HCT116 (cell line): Measurements from ENCODE around the gene APOB. TPM values are rescaled to one million over a fixed set of nuclear protein-coding genes. Genes with fewer than 3 reads are reported as not detected.
A peak's percentile ranks its signal among the peaks of the same experiment; 100 is the strongest.

Source experiments
- ATAC-seq: fragments of 200-7000 bp; cut with Tn5 transposase; 2 replicates; pipeline ENCODE4 v1.9.1; 2020; ENCODE audit warnings: mild to moderate bottlenecking, moderate library complexity
- BruUV-seq: library from RNA; stranded (reverse); fragments of 400-500 nt; replicated peaks from 2 replicates; lab custom pipeline; 2021; lab: Mats Ljungman, UMichigan
- CTCF ChIA-PET: fragments of 300-600 bp; sonication (Branson Sonifier 250); formaldehyde crosslinking; loops from one replicate; lab custom pipeline; 2021; ENCODE audit warnings: antibody characterized with exemption; lab: Charles Lee
- POLR2A ChIA-PET: fragments of 300-600, 350-600 bp; sonication (Branson Sonifier 250); formaldehyde crosslinking; loops from one replicate; lab custom pipeline; 2021; ENCODE audit warnings: antibody characterized with exemption; lab: Charles Lee
- RAD21 ChIA-PET, 2 experiments: fragments of 300-600 bp; sonication (Branson Sonifier 250); formaldehyde crosslinking; loops; one replicate each; lab custom pipeline; 2023; ENCODE audit warnings: low total read pairs in 2 of 2; ENCODE audit not compliant: uncharacterized antibody in 2 of 2, unreplicated experiment in 2 of 2, low non-redundant PET in 1 of 2; lab: Charles Lee
- DNase-seq: peaks from one replicate; pipeline ENCODE4 v3.0.0-alpha.2; 2010; ENCODE audit warnings: low read depth, low spot score
- H2AFZ ChIP-seq: fragments of 200-600 bp; shearing (Covaris generic), sonication (generic); 2 replicates; pipeline ENCODE4 v1.6.1; 2017; ENCODE audit warnings: low read depth, mixed run types, mixed read lengths, antibody characterized with exemption, low read length; ENCODE audit not compliant: poor library complexity, severe bottlenecking
- H3K27ac ChIP-seq: 2 replicates; pipeline ENCODE4 v1.5.1; 2012; ENCODE audit warnings: low read depth, low read length
- H3K27me3 ChIP-seq: fragments of 200-600 bp; sonication (generic); 2 replicates; pipeline ENCODE4 v1.6.1; 2016; ENCODE audit warnings: mixed run types, low read length, mixed read lengths; ENCODE audit not compliant: insufficient read depth
- H3K36me3 ChIP-seq, 2 experiments: fragments of 200-500 bp in 1 of 2; fragments of 200-600 bp in 1 of 2; sonication (Bioruptor generic) in 1 of 2; sonication (generic) in 1 of 2; 2 replicates each; pipeline versions ENCODE4 v1.5.1 to v1.6.1; 2014 to 2016; ENCODE audit warnings: low read length in 2 of 2, inconsistent platforms in 1 of 2, mixed read lengths in 1 of 2, mixed run types in 1 of 2; ENCODE audit not compliant: insufficient read depth in 2 of 2, control insufficient read depth in 1 of 2
- H3K4me1 ChIP-seq, 2 experiments: fragments of 200-600 bp in 1 of 2; sonication (generic) in 1 of 2; 2 replicates each; pipeline versions ENCODE4 v1.5.1 to v1.6.1; 2012 to 2017; ENCODE audit warnings: low read length in 2 of 2, inconsistent platforms in 1 of 2, mild to moderate bottlenecking in 1 of 2, mixed read lengths in 1 of 2, mixed run types in 1 of 2, moderate library complexity in 1 of 2; ENCODE audit not compliant: insufficient read depth in 2 of 2, control insufficient read depth in 1 of 2
- H3K4me2 ChIP-seq: fragments of 200-600 bp; sonication (generic); 2 replicates; pipeline ENCODE4 v1.6.1; 2017; ENCODE audit warnings: mixed run types, low read length, mixed read lengths
- H3K4me3 ChIP-seq, 2 experiments: fragments of 200-600 bp in 1 of 2; sonication (generic) in 1 of 2; replicated peaks in 1 of 2; 2 replicates each; pipeline ENCODE4 v1.5.1; 2011 to 2016; ENCODE audit warnings: low read length in 2 of 2, control low read depth in 1 of 2, low read depth in 1 of 2, mild to moderate bottlenecking in 1 of 2, mixed read lengths in 1 of 2, mixed run types in 1 of 2
- H3K79me2 ChIP-seq: fragments of 200-600 bp; sonication (generic); 2 replicates; pipeline ENCODE4 v1.6.1; 2017; ENCODE audit warnings: mild to moderate bottlenecking, mixed run types, low read length, moderate library complexity, mixed read lengths; ENCODE audit not compliant: insufficient read depth
- H3K9ac ChIP-seq: fragments of 200-600 bp; sonication (generic); 2 replicates; pipeline ENCODE4 v1.6.1; 2016; ENCODE audit warnings: low read length, mixed read lengths
- H3K9me2 ChIP-seq: fragments of 200-600 bp; sonication (generic), shearing (Covaris generic); 2 replicates; pipeline ENCODE4 v1.6.1; 2017; ENCODE audit warnings: mixed run types, mild to moderate bottlenecking, moderate library complexity; ENCODE audit not compliant: insufficient read depth
- H3K9me3 ChIP-seq, 2 experiments: fragments of 200-500 bp in 1 of 2; fragments of 200-600 bp in 1 of 2; sonication (Bioruptor generic) in 1 of 2; sonication (generic) in 1 of 2; 2 replicates each; pipeline ENCODE4 v1.6.1; 2014 to 2017; ENCODE audit warnings: low read length in 2 of 2, mixed read lengths in 2 of 2, inconsistent platforms in 1 of 2, low read depth in 1 of 2, mild to moderate bottlenecking in 1 of 2, mixed run types in 1 of 2, moderate library complexity in 1 of 2; ENCODE audit not compliant: control insufficient read depth in 1 of 2, insufficient read depth in 1 of 2
- H4K20me1 ChIP-seq: fragments of 200-600 bp; sonication (generic), shearing (Covaris generic); 2 replicates; pipeline ENCODE4 v1.6.1; 2017; ENCODE audit warnings: mixed run types, mild to moderate bottlenecking, moderate library complexity; ENCODE audit not compliant: insufficient read depth
- ATF3 ChIP-seq: IDR thresholded peaks from 2 replicates; pipeline ENCODE4 v1.6.1; 2012
- CBX3 ChIP-seq: IDR thresholded peaks from 2 replicates; pipeline ENCODE4 v1.6.1; 2012; ENCODE audit warnings: low read depth
- CTCF ChIP-seq, 3 experiments: fragments of 200-600 bp in 1 of 3; sonication (generic) in 1 of 3; IDR thresholded peaks in 2 of 3; conservative IDR thresholded peaks in 1 of 3; 2 replicates each; pipeline ENCODE4 v1.5.1; 2012 to 2017; ENCODE audit warnings: low read depth in 2 of 3, low read length in 2 of 3, antibody characterized with exemption in 1 of 3, borderline replicate concordance in 1 of 3, control low read depth in 1 of 3, mild to moderate bottlenecking in 1 of 3, mixed read lengths in 1 of 3, mixed run types in 1 of 3, moderate library complexity in 1 of 3; ENCODE audit not compliant: insufficient read depth in 1 of 3
- ELF1 ChIP-seq: IDR thresholded peaks from 2 replicates; pipeline ENCODE4 v1.6.1; 2012; ENCODE audit warnings: low read depth, borderline replicate concordance
- FOSL1 ChIP-seq: IDR thresholded peaks from 2 replicates; pipeline ENCODE4 v1.6.1; 2012; ENCODE audit warnings: low read depth
- JUND ChIP-seq: IDR thresholded peaks from 2 replicates; pipeline ENCODE4 v1.6.1; 2012
- POLR2AphosphoS5 ChIP-seq: IDR thresholded peaks from 2 replicates; pipeline ENCODE4 v1.6.1; 2011; ENCODE audit warnings: mild to moderate bottlenecking, low read depth, low read length, moderate library complexity
- RAD21 ChIP-seq: IDR thresholded peaks from 2 replicates; pipeline ENCODE4 v1.6.1; 2012; ENCODE audit warnings: low read depth, mild to moderate bottlenecking
- SP1 ChIP-seq: IDR thresholded peaks from 2 replicates; pipeline ENCODE4 v1.6.1; 2012; ENCODE audit warnings: low read depth
- intact Hi-C: fragments of 100-400 bp; cut with micrococcal nuclease; formaldehyde crosslinking; loops from 2 replicates; pipeline ENCODE4 v1.10.0; 2022
- total RNA-seq: library from RNA; stranded (reverse); gene quantifications from one replicate; pipeline ENCODE4 v1.2.1, GENCODE V29; 2021; ENCODE audit not compliant: unreplicated experiment

APOB gene
- total RNA-seq, 1 experiment from 2014 or later: 1.6 TPM

- Histone ChIP-seq H3K27me3 (peaks cover 30% of the 10 kb centered on the region), H3K9ac (no peak overlapping the region), H3K27ac (no peak overlapping the region), H3K36me3 (no peaks in the 10 kb centered on the region), H3K4me1 (no peaks in the 10 kb centered on the region), H3K9me2 (no peaks in the 10 kb centered on the region), H4K20me1 (no peaks in the 10 kb centered on the region), H2AFZ (peak overlapping the region; percentile 92), H3K4me3 (no peak overlapping the region), H3K4me2 (no peak overlapping the region), H3K9me3 (no peaks in the 10 kb centered on the region), H3K79me2 (no peaks in the 10 kb centered on the region)
- peak; percentile 86 for ATAC-seq
- BruUV-seq: no TSS peak
- RAD21 ChIA-PET: interaction anchor here (0.6 to 0.7 kb wide), 2 partner anchors 96 to 274 kb away, joined by 3 read pairs; no protein-coding TSS in a partner anchor
- intact Hi-C loops: loop anchor here (1.0 kb wide), 2 partner anchors 75 to 274 kb away; no protein-coding TSS in a partner anchor
- TF ChIP-seq SP1 (no peak), ATF3 (no peak), RAD21 (peak; percentile 89), CBX3 (no peak), JUND (no peak), ELF1 (no peak), POLR2AphosphoS5 (no peak), FOSL1 (no peak), CTCF (IDR thresholded peaks at IDR 0.05 in 2 of 3, conservative IDR thresholded peaks at IDR 0.05 in 1 of 3; ENCODE audit: borderline replicate concordance in 1 of 3, insufficient read depth in 1 of 3, low read depth in 2 of 3, low read length in 2 of 3) (peak; percentile 67 to 99 (median 92))
- CTCF ChIA-PET: interaction anchor here (0.8 to 1.3 kb wide), 3 partner anchors 77 to 382 kb away, joined by 3 to 6 read pairs (median 3); no protein-coding TSS in a partner anchor
- DNase-seq: peak; percentile 8
- POLR2A ChIA-PET: no interaction called here
These were observed 722 bp downstream of the APOB start for GRCh38 chr2:21042958-21043743.
